DMS53 (cell line): ENCODE measurements around the gene TSR3.
"Not testable (repeated sequence)": the region's sequence is repeated elsewhere in the genome, so short reads cannot be mapped to it uniquely, and the experiment has no call there.

Experiments used
- DNase-seq: peaks from one replicate; lab custom pipeline; 2025; lab: John Stamatoyannopoulos, UW

The TSR3 gene

GRCh38 chr16:1337486-1337885 lies 14.2 kb downstream of the TSR3 start:
- DNase-seq, result peak; percentile 46

GRCh38 chr16:1336619-1337018 lies 15.1 kb downstream of the TSR3 start:
- DNase-seq, result no peak

DNA sequence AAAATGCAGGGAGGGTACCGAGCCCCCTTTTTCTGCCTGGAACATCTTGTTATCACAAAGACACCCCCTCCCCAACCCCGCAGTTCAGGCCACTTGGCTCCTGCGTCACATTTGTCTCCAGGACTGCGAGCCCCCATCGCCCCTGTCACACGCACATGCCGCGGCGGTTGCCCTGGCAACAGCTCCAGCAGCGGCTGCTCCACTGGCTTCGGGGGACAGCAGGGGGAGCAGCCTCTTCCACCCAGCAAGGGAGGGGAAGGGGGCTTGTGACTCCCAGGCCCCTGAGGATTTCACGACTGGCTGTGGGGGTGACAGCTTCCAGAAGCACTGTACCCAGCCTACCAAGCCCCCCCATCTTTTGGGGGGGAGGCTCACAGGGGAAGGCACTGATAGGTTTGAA lies 15.7 kb downstream of the TSR3 start:
- no peak for DNase-seq

GRCh38 chr16:1335211-1335971 lies 16.3 kb downstream of the TSR3 start:
- DNase-seq, result no peak

DNA sequence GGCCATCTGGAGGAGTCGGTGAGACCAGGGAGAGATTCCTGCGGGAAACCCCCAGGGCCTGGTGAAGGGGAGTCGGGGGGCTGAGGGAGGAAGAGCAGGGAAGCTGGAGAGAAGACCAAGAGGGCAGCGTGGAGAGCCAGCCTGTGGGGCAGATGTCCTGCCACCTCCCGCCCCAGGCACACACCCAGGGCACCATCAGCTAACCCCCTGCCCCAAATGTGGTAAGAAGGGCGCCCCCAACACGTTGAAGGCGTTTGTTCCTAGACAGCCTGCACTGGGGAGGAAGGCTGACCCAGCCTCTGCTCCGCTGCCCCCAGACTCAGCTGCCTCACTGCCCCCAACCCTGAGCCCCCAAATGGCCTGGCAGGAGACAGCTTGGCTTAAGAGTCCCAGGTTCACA lies 16.9 kb downstream of the TSR3 start:
- DNase-seq, result no peak

- DNase-seq, result peak; percentile 45
These were observed 17.6 kb downstream of the TSR3 start for GRCh38 chr16:1333854-1334700.

GRCh38 chr16:1333149-1333812 lies 18.4 kb downstream of the TSR3 start, which contains the start of gene BAIAP3:
BAIAP3 (plus strand) TSS chr16:1333645; CDS start chr16:1338550, 4,905 bp downstream.
- peak; percentile 76 for DNase-seq

- peak; percentile 72 for DNase-seq
These were observed 19.0 kb downstream of the TSR3 start for GRCh38 chr16:1332618-1333148.

- peak; percentile 98 for DNase-seq
These were observed 19.7 kb downstream of the TSR3 start for GRCh38 chr16:1331712-1332617.

GRCh38 chr16:1330931-1331711 lies 20.6 kb downstream of the TSR3 start:
- DNase-seq, result peak; percentile 43

- peak; percentile 63 for DNase-seq
These were observed 21.3 kb downstream of the TSR3 start for GRCh38 chr16:1330260-1330914.

DNA sequence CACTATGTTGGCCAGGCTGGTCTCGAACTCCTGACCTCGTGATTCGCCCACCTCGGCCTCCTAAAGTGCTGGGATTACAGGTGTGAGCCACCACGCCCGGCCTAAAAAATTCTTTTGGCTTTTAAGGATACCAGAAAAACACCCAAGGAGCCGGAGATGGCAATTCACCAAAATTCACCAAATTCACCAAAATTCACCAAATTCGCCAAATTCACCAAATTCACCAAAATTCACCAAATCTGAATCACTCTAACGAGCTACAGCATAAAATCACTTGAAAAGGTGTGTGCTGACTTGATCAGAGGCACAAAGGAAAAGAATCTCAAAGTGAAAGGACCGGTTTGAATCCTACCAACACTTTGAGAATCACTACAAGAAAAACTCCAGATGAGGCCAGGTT lies 22.7 kb downstream of the TSR3 start:
- not testable (repeated sequence) for DNase-seq

- not testable (repeated sequence) for DNase-seq
These were observed 23.5 kb downstream of the TSR3 start for GRCh38 chr16:1328136-1328535.

GRCh38 chr16:1327619-1327947 lies 24.1 kb downstream of the TSR3 start:
- peak; percentile 47 for DNase-seq

GRCh38 chr16:1326946-1327618 lies 24.6 kb downstream of the TSR3 start:
- no peak for DNase-seq

DNA sequence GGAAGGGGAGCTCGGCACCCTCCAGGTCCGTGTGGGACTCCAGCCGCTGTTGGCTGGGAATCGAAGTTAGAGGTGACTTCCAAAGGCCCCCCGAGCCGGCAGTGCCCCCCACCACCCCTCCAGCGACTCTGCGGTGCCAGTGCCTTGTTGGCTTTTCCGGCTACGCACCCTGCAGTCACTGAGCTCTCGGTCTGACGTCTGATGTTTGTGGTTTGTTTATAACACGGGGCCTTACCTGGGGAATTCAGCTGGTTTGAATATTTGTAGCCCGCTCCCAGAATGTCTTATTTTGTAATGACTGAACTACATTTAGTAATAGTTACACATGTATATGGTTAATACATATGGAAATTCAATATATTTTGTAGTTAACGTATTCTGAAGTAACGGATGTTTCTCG lies 25.3 kb downstream of the TSR3 start:
- DNase-seq, result no peak

DNA sequence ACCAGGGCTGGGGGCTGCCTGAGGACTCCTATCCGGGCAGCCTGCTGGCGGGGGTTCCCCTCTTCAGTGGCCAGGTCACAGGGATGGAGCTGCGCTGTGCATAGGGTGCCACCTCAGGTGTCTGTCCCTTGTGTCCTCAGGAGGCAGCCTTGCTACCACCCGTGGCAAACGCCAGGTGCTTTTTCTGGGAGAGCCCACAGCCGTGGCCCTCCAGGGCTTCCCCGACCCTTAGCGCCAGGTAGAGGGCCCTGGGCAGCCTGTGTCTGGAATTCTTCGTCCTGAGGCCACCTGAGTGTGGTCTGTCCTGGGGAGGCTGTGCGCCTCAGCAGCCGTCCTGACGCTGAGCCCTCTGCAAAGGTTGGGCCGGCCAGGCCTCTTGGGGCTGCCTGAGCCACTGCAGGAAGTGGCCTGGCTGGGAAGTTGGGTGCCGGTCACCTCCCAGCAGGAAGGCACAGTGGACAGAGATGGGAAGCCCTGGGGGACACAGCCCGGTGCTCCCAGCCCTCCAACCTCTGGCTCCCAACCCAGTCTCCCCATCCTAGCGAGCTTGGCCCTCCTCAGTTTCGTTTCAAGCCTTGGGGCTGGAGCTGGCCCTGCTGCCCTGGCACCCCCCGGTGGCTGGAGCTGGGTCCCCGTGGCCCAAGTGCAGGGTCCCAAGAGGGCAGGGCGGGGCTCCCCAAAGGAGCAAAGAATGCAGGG lies 25.9 kb downstream of the TSR3 start:
- DNase-seq, result peak; percentile 25

DNA sequence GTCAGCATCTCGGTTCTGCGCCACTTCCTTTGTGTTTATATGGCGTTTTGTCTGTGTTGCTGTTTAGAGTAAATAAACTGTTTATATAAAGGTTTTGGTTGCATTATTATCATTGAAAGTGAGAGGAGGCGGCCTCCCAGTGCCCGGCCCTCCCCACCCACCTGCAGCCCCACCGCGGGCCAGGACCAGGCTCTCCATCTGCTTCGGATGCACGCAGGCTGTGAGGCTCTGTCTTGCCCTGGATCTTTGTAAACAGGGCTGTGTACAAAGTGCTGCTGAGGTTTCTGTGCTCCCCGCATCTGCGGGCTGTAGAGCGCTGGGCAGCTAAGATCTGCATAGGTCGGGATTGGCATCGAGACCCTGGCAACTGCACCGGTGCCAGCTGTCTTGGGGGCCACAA lies 26.4 kb downstream of the TSR3 start:
- DNase-seq, result no peak

DNA sequence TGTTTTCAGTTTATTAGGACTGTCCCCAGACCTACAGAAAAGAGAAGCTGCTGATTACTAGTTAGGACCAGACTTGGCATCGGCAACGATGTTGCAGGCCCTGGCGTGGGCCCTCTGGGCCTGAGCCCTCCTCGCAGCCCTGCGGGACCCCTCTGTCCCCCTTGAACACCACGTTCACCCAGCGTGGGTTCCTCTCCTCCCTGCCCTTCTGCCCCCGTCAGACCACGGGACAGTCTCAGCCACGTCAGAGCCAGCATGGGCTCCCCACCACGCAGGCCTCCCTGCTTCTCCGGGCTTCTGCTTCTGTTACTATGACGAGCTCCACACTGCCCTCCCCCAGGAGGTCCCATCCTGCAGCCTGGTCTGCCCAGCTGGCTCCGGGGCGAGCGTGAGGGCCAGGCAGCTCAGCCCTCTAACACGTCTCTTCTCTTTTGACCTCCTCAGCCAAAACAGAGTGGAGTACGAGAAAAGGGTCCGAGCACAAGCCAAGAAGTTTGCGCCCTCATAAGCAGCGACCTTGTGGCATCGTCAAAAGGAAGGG lies 27.3 kb downstream of the TSR3 start:
- DNase-seq, result no peak
